Neuron (in vitro differentiated cells): ENCODE results near the gene MAGI1.

Experiments used
- H2AFZ ChIP-seq: one replicate; pipeline ENCODE4 v1.6.1; 2013; ENCODE audit warnings: low read depth, mild to moderate bottlenecking, inconsistent platforms, low read length, moderate library complexity
- H3K27me3 ChIP-seq: one replicate; pipeline ENCODE4 v1.6.1; 2013; ENCODE audit warnings: low read length; ENCODE audit not compliant: insufficient read depth
- H3K36me3 ChIP-seq: one replicate; pipeline ENCODE4 v1.6.1; 2013; ENCODE audit warnings: low read length; ENCODE audit not compliant: insufficient read depth
- H3K4me1 ChIP-seq: one replicate; pipeline ENCODE4 v1.6.1; 2013; ENCODE audit warnings: low read length; ENCODE audit not compliant: insufficient read depth
- H3K4me3 ChIP-seq: 2 replicates; pipeline ENCODE4 v1.5.1; 2013; ENCODE audit warnings: mild to moderate bottlenecking, low read length, moderate library complexity
- H3K9me3 ChIP-seq: one replicate; pipeline ENCODE4 v1.6.1; 2013; ENCODE audit warnings: low read length

The MAGI1 gene

DNA sequence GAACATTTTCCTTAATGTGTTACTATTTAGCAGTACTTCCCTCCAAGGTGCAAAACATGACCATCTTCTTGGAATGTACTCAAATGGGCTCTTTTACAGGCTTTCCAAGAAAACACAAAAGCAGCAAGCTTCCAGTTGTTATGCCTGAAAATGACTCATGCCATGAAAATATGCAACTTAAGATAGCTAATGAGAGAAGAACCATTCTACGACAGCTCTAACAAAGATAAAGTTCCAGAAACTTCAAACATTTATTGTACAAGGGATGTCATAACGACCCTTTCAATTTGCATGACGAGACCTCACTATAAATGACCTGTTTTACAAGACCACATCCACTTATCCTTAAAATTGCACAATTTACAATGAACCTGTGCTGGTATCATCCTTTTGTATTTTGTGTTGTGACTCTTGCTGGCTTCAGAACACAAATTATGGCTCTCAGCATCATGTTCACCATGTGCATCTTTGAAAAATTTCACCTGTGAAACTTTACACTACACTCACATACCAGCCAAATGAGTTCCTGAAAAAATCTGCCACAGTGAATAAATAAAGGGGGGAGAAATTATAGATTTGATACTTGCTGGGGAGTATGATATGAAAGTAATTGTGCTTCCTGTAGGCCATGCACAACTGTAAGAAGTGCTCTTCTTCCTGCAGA lies 433.7 kb downstream of the MAGI1 start:
- Histone ChIP-seq H2AFZ (no peak overlapping the region), H3K9me3 (no peaks in the 10 kb centered on the region), H3K4me3 (no peak overlapping the region), H3K27me3 (no peaks in the 10 kb centered on the region), H3K36me3 (no peaks in the 10 kb centered on the region), H3K4me1 (peaks cover 4% of the 10 kb centered on the region)

DNA sequence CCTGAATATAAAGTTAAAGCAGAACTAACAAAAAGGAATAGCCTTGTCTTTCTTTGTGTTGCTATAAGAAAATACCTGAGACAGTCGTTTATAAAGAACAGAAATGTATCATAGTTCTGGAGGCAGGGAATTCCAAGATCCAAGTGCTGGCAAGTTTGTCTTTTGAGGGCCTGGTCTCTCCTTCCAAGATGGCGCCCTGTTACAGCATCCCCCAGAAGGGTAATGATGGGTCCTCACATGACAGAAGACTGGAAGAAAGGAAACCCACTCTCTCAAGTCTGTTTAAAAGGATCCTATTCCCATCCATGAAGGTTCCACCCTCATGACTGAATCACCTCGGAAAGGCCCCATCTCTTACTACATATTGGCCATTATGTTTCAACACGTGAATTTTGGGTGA lies 435.1 kb downstream of the MAGI1 start:
- Histone ChIP-seq H3K36me3 (no peaks in the 10 kb centered on the region), H3K9me3 (no peaks in the 10 kb centered on the region), H3K4me3 (no peak overlapping the region), H3K27me3 (no peaks in the 10 kb centered on the region), H2AFZ (no peak overlapping the region), H3K4me1 (peaks cover 8% of the 10 kb centered on the region)

DNA sequence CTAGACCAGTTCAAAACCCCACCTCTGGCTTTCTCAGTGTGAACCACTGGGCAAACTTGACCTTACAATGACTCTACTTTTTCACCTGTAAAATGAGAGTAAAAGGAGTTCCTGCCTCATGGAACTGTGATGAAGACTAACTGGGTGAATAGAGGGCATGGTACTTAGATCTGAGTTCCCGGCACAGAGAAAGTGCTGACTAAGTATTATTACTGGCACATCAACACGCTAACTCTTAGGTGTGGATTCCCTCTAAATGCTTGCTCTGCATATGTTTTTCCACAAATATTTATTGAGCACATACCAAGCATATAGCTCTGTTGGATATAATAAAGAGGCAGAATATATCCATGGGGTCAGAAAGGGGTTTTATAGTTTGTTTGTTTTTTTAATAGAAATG lies 437.8 kb downstream of the MAGI1 start:
- H3K27me3 ChIP-seq: no peaks in the 10 kb centered on the region
- H3K9me3 ChIP-seq: no peaks in the 10 kb centered on the region
- no peaks in the 10 kb centered on the region for H3K36me3 ChIP-seq
- H3K4me3 ChIP-seq: no peak overlapping the region
- peaks cover 20% of the 10 kb centered on the region for H3K4me1 ChIP-seq
- H2AFZ ChIP-seq: no peak overlapping the region

DNA sequence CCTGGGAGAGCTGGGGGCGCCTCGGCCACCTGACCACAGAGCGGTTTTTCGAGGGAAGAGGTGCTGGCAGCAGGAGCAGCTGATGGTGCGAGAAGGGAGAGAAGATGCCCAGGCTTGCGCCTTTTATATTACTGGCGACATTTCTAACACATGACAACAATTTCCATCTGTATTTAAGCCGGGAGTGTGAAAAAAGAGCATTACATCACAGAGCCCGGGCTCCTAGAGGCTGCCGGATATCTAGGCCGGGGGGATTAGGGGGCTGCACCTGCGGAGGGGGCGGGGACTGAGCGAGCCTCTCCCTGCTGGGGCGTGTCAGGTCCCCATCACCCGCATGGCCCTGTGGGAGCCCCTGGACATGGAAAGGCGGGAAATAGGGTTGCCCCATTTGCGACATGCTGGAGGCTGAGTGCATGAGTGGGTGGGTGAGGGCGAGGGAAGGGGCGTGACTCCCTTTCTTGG lies 440.7 kb downstream of the MAGI1 start:
- Histone ChIP-seq H3K27me3 (no peaks in the 10 kb centered on the region), H3K4me1 (peaks cover 48% of the 10 kb centered on the region), H3K36me3 (no peaks in the 10 kb centered on the region), H3K4me3 (peak overlapping the region; percentile 62), H3K9me3 (no peaks in the 10 kb centered on the region), H2AFZ (peak overlapping the region; percentile 2)

DNA sequence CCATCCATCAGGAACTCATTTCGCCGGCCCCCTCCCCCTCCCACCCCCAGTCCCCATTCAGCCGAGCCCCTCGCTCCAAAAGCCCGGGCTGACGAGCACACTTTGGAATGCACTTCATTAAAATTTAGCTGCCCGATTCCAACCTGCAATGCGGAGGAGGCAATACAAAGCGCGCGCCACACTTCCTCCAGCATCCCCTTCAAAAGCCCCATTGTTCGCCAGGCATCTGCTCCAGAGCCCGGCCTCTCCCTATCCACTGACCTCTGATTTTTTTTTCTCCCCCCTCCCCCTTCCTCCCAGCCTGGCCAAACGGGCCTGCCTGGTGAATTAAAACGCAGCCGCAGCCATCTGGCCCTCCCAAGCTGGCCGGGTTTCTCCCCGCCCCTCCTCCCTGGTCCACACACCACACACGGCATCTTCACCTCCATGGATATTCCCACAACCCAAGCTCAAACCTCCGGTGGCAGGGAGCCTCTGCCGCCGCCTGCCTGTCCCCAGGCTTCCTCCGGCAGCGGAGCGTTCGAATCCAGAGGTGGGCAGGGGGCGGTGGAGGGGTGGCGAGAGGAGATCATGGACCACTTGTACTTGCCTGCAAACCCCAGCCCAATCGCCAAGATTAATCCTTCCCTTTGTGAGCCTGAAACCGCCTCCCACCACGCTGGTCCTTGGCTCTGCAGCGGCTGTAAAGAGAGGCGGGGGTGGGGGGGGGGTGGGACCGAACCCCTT lies 441.3 kb downstream of the MAGI1 start:
- Histone ChIP-seq H3K4me3 (peak overlapping the region; percentile 62), H3K4me1 (peaks cover 51% of the 10 kb centered on the region), H3K27me3 (no peaks in the 10 kb centered on the region), H2AFZ (peak overlapping the region; percentile 2), H3K36me3 (no peaks in the 10 kb centered on the region), H3K9me3 (no peaks in the 10 kb centered on the region)

DNA sequence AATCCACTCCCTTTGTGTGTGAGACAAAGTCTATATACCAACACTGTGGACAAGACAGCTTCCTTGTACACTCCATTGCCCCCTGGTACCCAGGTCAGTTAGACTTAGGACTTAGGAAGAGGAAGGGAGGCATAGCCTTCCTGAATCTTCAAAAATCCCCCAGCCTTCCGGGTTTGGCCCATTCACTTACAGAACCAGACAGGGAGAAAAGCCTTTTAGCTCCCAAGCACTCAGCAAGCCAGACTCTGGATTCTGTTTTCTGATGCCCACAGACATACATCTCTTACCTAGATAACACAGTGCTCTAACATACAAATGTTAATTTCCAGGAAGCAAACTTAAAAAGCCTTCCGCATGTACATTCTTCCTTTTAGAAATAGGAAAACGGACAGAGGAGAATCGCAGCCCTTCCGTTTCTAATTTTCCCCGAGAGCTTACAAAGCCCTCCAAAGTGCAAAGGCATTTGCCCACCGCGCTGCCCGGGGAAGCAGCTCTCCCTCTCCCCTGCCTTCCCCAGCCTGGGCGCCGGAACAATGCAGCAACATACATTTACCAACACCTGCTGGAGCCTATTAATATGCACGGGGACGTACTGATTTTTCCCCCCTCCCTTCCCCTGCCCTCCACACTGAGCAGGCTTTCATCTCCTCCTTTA lies 442.0 kb downstream of the MAGI1 start:
- Histone ChIP-seq H3K36me3 (no peaks in the 10 kb centered on the region), H3K27me3 (no peaks in the 10 kb centered on the region), H2AFZ (peak overlapping the region; percentile 43), H3K9me3 (no peaks in the 10 kb centered on the region), H3K4me3 (peak overlapping the region; percentile 62), H3K4me1 (peaks cover 51% of the 10 kb centered on the region)

DNA sequence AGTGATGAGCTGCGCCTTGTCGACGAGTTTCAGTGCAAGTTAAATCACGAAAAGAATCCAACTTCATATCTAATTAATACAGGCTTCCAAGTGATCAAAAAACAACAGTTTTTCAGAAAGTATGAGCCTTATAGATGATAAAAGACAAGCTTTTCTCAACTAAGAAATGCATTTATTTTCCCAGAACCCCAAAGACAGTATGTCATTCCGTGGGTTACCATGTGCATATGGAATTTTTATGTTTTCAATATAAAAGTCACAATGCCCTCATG lies 442.8 kb downstream of the MAGI1 start:
- Histone ChIP-seq H3K27me3 (no peaks in the 10 kb centered on the region), H2AFZ (peak overlapping the region; percentile 43), H3K4me3 (peak overlapping the region; percentile 62), H3K36me3 (no peaks in the 10 kb centered on the region), H3K9me3 (no peaks in the 10 kb centered on the region), H3K4me1 (peaks cover 51% of the 10 kb centered on the region)

DNA sequence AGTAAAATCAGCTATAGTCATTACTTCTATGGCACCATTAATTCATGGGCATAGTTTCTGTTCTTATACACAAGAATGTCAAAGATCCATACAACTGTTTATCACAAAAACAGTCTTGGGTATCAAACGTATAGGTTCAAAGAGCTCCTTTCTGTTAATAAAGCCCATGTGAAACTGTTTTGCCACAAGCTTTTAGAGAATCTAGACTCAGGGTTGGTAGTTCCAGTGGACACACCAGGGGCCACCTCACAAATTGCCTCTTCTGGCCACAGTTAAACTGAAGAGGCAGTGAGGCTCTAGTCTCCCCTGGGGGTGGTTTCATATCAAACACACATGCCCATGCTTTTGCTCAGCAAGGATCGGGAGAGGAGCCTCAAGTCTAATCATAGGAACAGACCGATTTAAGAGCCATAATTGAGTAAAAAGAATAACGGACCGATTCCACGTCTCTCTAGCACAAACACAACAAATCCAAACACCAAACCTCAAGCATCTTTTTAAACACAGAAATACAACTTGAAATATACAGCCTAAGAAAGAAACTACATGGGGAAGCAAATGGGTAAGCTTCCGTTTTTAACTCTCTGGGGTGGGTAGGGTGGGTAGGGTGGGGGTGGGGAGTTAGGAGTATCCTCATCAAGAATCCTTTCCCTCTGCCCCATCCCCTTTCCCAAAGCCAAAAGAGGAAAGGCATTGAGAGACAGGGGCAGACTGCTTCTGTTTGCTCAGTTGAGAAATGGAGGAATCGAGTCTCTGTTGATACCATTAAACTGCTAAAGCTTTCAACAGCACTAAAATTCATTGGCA lies 443.3 kb downstream of the MAGI1 start:
- Histone ChIP-seq H3K27me3 (no peaks in the 10 kb centered on the region), H3K4me1 (peaks cover 50% of the 10 kb centered on the region), H3K4me3 (peak overlapping the region; percentile 62), H3K9me3 (no peaks in the 10 kb centered on the region), H2AFZ (peak overlapping the region; percentile 58), H3K36me3 (no peaks in the 10 kb centered on the region)

DNA sequence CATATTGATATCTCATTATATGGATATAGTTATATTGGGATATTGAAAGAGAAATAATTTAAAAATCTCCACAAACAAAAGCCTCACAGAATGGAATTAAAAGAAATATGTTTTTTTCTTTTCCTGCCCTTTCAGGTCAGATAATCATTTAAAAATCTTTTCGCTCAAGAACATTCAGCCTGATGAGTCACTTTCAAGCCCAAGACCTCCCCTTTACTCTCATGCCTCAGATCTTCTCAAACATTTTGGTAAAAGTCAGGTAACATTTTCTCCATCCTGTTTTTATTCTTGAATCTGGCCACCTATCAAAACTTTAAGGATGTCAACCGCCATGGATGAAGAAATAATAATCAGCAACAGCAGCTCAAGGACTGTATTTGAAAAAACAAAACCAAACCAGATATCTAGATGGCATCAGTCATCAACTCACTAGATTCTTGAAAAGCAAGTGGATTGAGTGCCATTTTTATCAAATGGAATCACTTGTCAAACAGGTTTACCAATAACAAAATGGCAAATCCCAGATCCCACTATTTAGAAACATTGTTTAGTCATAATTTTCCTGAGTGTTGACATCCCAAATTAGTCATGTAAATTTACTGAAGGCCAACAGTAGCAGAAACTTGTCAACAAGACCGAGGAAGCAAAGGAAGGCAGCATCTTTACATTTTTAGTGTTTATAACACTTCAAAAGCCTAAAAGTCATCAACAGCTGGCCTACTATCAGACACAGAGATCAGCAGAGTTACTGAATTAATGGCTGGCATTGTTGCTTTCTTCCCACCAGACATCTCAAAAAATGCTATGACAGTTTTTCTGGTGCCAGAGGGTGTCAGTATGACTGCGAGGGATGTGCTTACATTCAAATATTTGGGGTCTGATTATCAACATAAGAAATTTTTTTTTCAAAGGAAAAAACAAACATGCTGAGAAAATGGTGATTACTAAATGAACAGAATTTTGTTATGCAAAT lies 444.7 kb downstream of the MAGI1 start:
- Histone ChIP-seq H3K4me3 (peak overlapping the region; percentile 62), H3K36me3 (no peaks in the 10 kb centered on the region), H3K27me3 (no peaks in the 10 kb centered on the region), H2AFZ (no peak overlapping the region), H3K4me1 (peaks cover 47% of the 10 kb centered on the region), H3K9me3 (no peaks in the 10 kb centered on the region)

DNA sequence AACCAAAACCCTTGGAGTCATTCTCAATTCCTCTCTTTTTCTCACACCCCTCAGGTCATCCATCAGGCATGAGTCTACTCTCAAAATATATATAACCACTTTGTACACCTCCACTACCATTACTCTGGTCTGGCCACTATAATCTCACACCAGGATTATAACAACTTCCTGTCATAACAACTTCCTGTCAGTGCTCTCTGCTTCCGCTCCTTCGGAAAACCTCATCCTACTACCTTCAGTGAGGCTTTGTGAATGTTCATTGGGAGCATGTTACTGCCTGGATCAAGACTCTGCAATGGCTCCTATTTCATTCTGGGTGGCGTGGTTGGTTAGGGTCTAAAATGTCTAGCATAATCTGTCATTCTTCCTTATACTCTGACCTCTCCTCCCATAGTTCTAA lies 447.4 kb downstream of the MAGI1 start:
- Histone ChIP-seq H2AFZ (no peak overlapping the region), H3K9me3 (no peaks in the 10 kb centered on the region), H3K4me3 (no peak overlapping the region), H3K4me1 (peaks cover 35% of the 10 kb centered on the region), H3K27me3 (no peaks in the 10 kb centered on the region), H3K36me3 (no peaks in the 10 kb centered on the region)

DNA sequence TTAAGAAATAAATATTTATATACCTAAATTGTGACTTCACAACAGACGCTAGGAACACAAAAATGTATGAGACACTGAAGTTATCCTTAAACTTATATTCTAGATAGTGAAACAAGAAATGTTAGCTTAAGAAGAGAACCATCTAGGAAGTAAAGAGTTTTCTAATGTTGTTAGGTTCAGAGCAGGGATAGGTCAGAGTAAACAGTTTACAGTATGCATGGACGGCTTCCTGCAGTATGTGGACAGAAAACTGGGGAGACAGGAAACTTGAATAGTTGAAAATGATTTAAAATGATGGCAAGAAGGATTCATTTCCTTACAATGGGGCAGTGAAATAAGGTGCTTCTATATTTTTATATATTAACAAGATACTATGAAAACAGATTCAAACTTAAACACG lies 449.8 kb downstream of the MAGI1 start:
- H3K4me1 ChIP-seq: peaks cover 12% of the 10 kb centered on the region
- no peak overlapping the region for H2AFZ ChIP-seq
- H3K4me3 ChIP-seq: no peak overlapping the region
- H3K36me3 ChIP-seq: no peaks in the 10 kb centered on the region
- H3K9me3 ChIP-seq: no peaks in the 10 kb centered on the region
- no peaks in the 10 kb centered on the region for H3K27me3 ChIP-seq
